NT2/D1 (cell line): ENCODE results near the gene IGHMBP2.
"Not testable (repeated sequence)": the region's sequence is repeated elsewhere in the genome, so short reads cannot be mapped to it uniquely, and the experiment has no call there.

Source experiments
- DNase-seq: peaks from one replicate; pipeline ENCODE4 v3.0.0-alpha.2; 2011; ENCODE audit warnings: low read depth, low spot score
- H3K27me3 ChIP-seq: 2 replicates; pipeline ENCODE4 v1.6.0; 2011; ENCODE audit warnings: mild to moderate bottlenecking; ENCODE audit not compliant: insufficient read length, insufficient read depth
- H3K36me3 ChIP-seq: 2 replicates; pipeline ENCODE4 v1.6.1; 2011; ENCODE audit warnings: mild to moderate bottlenecking, low read length, mixed read lengths; ENCODE audit not compliant: insufficient read depth, insufficient read length
- H3K4me1 ChIP-seq: 2 replicates; pipeline ENCODE4 v1.5.1; 2011; ENCODE audit not compliant: insufficient read depth, insufficient read length
- H3K4me3 ChIP-seq: 2 replicates; pipeline ENCODE4 v1.5.1; 2011; ENCODE audit warnings: low read depth; ENCODE audit not compliant: insufficient read length
- H3K9ac ChIP-seq: 2 replicates; pipeline ENCODE4 v1.6.0; 2011; ENCODE audit warnings: low read depth; ENCODE audit not compliant: insufficient read length
- H3K9me3 ChIP-seq: 2 replicates; pipeline ENCODE4 v1.5.1; 2011; ENCODE audit warnings: mild to moderate bottlenecking, low read length; ENCODE audit not compliant: insufficient read depth
- SUZ12 ChIP-seq: IDR thresholded peaks from 2 replicates; pipeline ENCODE4 v1.6.1; 2011; ENCODE audit not compliant: insufficient read length, insufficient read depth; ENCODE audit errors: extremely low read depth
- YY1 ChIP-seq: IDR thresholded peaks from 2 replicates; pipeline ENCODE4 v1.6.1; 2011; ENCODE audit not compliant: insufficient read length, insufficient read depth
- ZNF274 ChIP-seq: IDR thresholded peaks from 2 replicates; pipeline ENCODE4 v1.6.1; 2011; ENCODE audit warnings: mild to moderate bottlenecking, low read depth, low read length

Gene IGHMBP2

GRCh38 chr11:68903288-68904247 is at the start of gene IGHMBP2, which contains the start of gene MRPL21:
IGHMBP2 (plus strand) TSS chr11:68903891; CDS start chr11:68903953, 62 bp downstream.
MRPL21 (minus strand) TSS chr11:68903832; CDS start chr11:68903810, 22 bp downstream.
- Histone ChIP-seq H3K27me3 (no peaks in the 10 kb centered on the region), H3K9me3 (no peaks in the 10 kb centered on the region), H3K4me1 (no peaks in the 10 kb centered on the region), H3K9ac (peak within 1 kb of the TSS; percentile 96), H3K36me3 (peaks cover 53% of the 10 kb centered on the region), H3K4me3 (peak within 1 kb of the TSS; percentile 98)
- DNase-seq, result peak; percentile 80
- peak; percentile 87 for TF ChIP-seq YY1
- no peak for TF ChIP-seq ZNF274
- TF ChIP-seq SUZ12, result no peak

- Histone ChIP-seq H3K9me3 (0 out of 2 replicates have a peak, but pooled peaks cover 5% of the 10 kb centered on the region), H3K9ac (peak overlapping the region; percentile 51), H3K4me1 (no peaks in the 10 kb centered on the region), H3K27me3 (peaks cover 13% of the 10 kb centered on the region), H3K36me3 (no peaks in the 10 kb centered on the region), H3K4me3 (peak overlapping the region; percentile 33)
- DNase-seq, result no peak
- TF ChIP-seq YY1 (no peak), SUZ12 (no peak), ZNF274 (no peak)
These were observed 49.3 kb upstream of the IGHMBP2 start for GRCh38 chr11:68854273-68854958.

- H3K36me3 ChIP-seq, result no peaks in the 10 kb centered on the region
- H3K4me1 ChIP-seq, result no peaks in the 10 kb centered on the region
- no peak for TF ChIP-seq ZNF274
- TF ChIP-seq YY1, result no peak
- no peak for TF ChIP-seq SUZ12
- peak overlapping the region; percentile 50 for H3K9ac ChIP-seq
- H3K9me3 ChIP-seq, result 0 out of 2 replicates have a peak, but pooled peaks cover 6% of the 10 kb centered on the region
- H3K4me3 ChIP-seq, result peak overlapping the region; percentile 33
- peaks cover 13% of the 10 kb centered on the region for H3K27me3 ChIP-seq
- no peak for DNase-seq
These were observed 48.3 kb upstream of the IGHMBP2 start for GRCh38 chr11:68855205-68855981.

- H3K27me3 ChIP-seq, result peaks cover 13% of the 10 kb centered on the region
- not testable (repeated sequence) for DNase-seq
These were observed 47.2 kb upstream of the IGHMBP2 start for GRCh38 chr11:68856425-68857030.

GRCh38 chr11:68857037-68857586 is 46.6 kb upstream of the IGHMBP2 start:
- Histone ChIP-seq H3K4me3 (no peak overlapping the region), H3K36me3 (no peaks in the 10 kb centered on the region), H3K9ac (no peak overlapping the region), H3K4me1 (no peaks in the 10 kb centered on the region), H3K27me3 (peaks cover 10% of the 10 kb centered on the region), H3K9me3 (0 out of 2 replicates have a peak, but pooled peaks cover 6% of the 10 kb centered on the region)
- TF ChIP-seq ZNF274, result no peak
- TF ChIP-seq SUZ12, result no peak
- TF ChIP-seq YY1, result no peak
- DNase-seq, result no peak

More at GRCh38 chr11:68856425-68857030, 47.2 kb upstream of the IGHMBP2 start:
- not testable (repeated sequence) for H3K4me3 ChIP-seq, H3K9ac ChIP-seq, H3K36me3 ChIP-seq, H3K9me3 ChIP-seq, H3K4me1 ChIP-seq

- no peak overlapping the region for H3K9ac ChIP-seq
- TF ChIP-seq ZNF274 (no peak), SUZ12 (no peak), YY1 (no peak)
These were observed 44.6 kb upstream of the IGHMBP2 start for GRCh38 chr11:68859123-68859522.

More at GRCh38 chr11:68859123-68859522, 44.6 kb upstream of the IGHMBP2 start:
- Histone ChIP-seq H3K27me3 (peaks cover 3% of the 10 kb centered on the region), H3K9me3 (peaks cover 18% of the 10 kb centered on the region; the same call in 1 of the 2 replicates), H3K4me3 (no peak overlapping the region), H3K4me1 (no peaks in the 10 kb centered on the region), H3K36me3 (no peaks in the 10 kb centered on the region)
- DNase-seq, result no peak
